Measurements from ENCODE around the gene LRRC18.

The LRRC18 gene

GRCh38 chr10:48958598-48959190, 19.1 kb upstream of the LRRC18 start:
- H3K27ac ChIP-seq (ENCODE audit: poor library complexity, severe bottlenecking) = no peak overlapping the region
- H3K27me3 ChIP-seq (ENCODE audit: insufficient read depth, poor library complexity, severe bottlenecking) = no peaks in the 10 kb centered on the region
- H3K9me3 ChIP-seq (ENCODE audit: severe bottlenecking) = no peaks in the 10 kb centered on the region
- DNase-seq (ENCODE audit: low spot score) = no peak
- H3K4me1 ChIP-seq (ENCODE audit: insufficient read depth, poor library complexity, severe bottlenecking) = no peaks in the 10 kb centered on the region
- no peak for TF ChIP-seq CTCF (IDR thresholded peaks at IDR 0.05; ENCODE audit: poor library complexity, severe bottlenecking)
- H3K4me3 ChIP-seq (ENCODE audit: severe bottlenecking) = no peak overlapping the region
- no peak for ATAC-seq (ENCODE audit: low read depth)
- H3K36me3 ChIP-seq (ENCODE audit: low read depth) = no peaks in the 10 kb centered on the region

GRCh38 chr10:48957361-48958151, 17.9 kb upstream of the LRRC18 start:
- Histone ChIP-seq H3K9me3 (ENCODE audit: severe bottlenecking) (no peaks in the 10 kb centered on the region), H3K36me3 (ENCODE audit: low read depth) (no peaks in the 10 kb centered on the region), H3K27ac (ENCODE audit: poor library complexity, severe bottlenecking) (no peak overlapping the region), H3K27me3 (ENCODE audit: insufficient read depth, poor library complexity, severe bottlenecking) (no peaks in the 10 kb centered on the region), H3K4me1 (ENCODE audit: insufficient read depth, poor library complexity, severe bottlenecking) (no peaks in the 10 kb centered on the region), H3K4me3 (ENCODE audit: severe bottlenecking) (no peak overlapping the region)
- TF ChIP-seq CTCF (IDR thresholded peaks at IDR 0.05; ENCODE audit: poor library complexity, severe bottlenecking) = no peak
- ATAC-seq (ENCODE audit: low read depth) (no peak), DNase-seq (ENCODE audit: low spot score) (no peak)

GRCh38 chr10:48951707-48952106, 12.1 kb upstream of the LRRC18 start:
- no peaks in the 10 kb centered on the region for H3K9me3 ChIP-seq (ENCODE audit: severe bottlenecking)
- H3K27ac ChIP-seq (ENCODE audit: poor library complexity, severe bottlenecking) = no peak overlapping the region
- no peak for DNase-seq (ENCODE audit: low spot score)
- H3K4me1 ChIP-seq (ENCODE audit: insufficient read depth, poor library complexity, severe bottlenecking) = no peaks in the 10 kb centered on the region
- H3K36me3 ChIP-seq (ENCODE audit: low read depth) = no peaks in the 10 kb centered on the region
- no peaks in the 10 kb centered on the region for H3K27me3 ChIP-seq (ENCODE audit: insufficient read depth, poor library complexity, severe bottlenecking)
- H3K4me3 ChIP-seq (ENCODE audit: severe bottlenecking) = no peak overlapping the region
- no peak for ATAC-seq (ENCODE audit: low read depth)
- no peak for TF ChIP-seq CTCF (IDR thresholded peaks at IDR 0.05; ENCODE audit: poor library complexity, severe bottlenecking)

- Histone ChIP-seq H3K4me3 (ENCODE audit: severe bottlenecking) (no peak overlapping the region), H3K9me3 (ENCODE audit: severe bottlenecking) (no peaks in the 10 kb centered on the region), H3K36me3 (ENCODE audit: low read depth) (no peaks in the 10 kb centered on the region), H3K4me1 (ENCODE audit: insufficient read depth, poor library complexity, severe bottlenecking) (no peaks in the 10 kb centered on the region), H3K27ac (ENCODE audit: poor library complexity, severe bottlenecking) (no peak overlapping the region), H3K27me3 (ENCODE audit: insufficient read depth, poor library complexity, severe bottlenecking) (no peaks in the 10 kb centered on the region)
- TF ChIP-seq CTCF (IDR thresholded peaks at IDR 0.05; ENCODE audit: poor library complexity, severe bottlenecking) = no peak
- ATAC-seq (ENCODE audit: low read depth) (no peak), DNase-seq (ENCODE audit: low spot score) (no peak)
Measured at GRCh38 chr10:48948470-48949037, 8.9 kb upstream of the LRRC18 start.

All from RWPE2 (cell line).